ENCODE measurements around the gene ATG4A.
A peak's percentile ranks its signal among the peaks of the same experiment; 100 is the strongest.

Gene ATG4A

GRCh38 chrX:108091264-108091877, at the start of gene ATG4A, which contains the start of gene PSMD10:
TSS of gene ATG4A (plus strand) at chrX:108091778. CDS start at chrX:108091827, 49 bp downstream.
TSS of gene PSMD10 (minus strand) at chrX:108091542. CDS start at chrX:108091520, 22 bp downstream.
- peak; percentile 99 for DNase-seq
- in situ Hi-C loops (cut with MboI; ENCODE audit: low pct_unique_long_range_greater_than_20kb, low sequenced_read_pairs): no loop called here

- no peak for DNase-seq
- in situ Hi-C loops (cut with MboI; ENCODE audit: low pct_unique_long_range_greater_than_20kb, low sequenced_read_pairs): no loop called here
Measured at GRCh38 chrX:108044554-108045256, 46.9 kb upstream of the ATG4A start, which contains the start of gene VSIG1. TSS of gene VSIG1 (plus strand) at chrX:108045065. CDS start at chrX:108045131, 66 bp downstream.

GRCh38 chrX:108049649-108050048, 41.9 kb upstream of the ATG4A start:
- no peak for DNase-seq
- in situ Hi-C loops (cut with MboI; ENCODE audit: low pct_unique_long_range_greater_than_20kb, low sequenced_read_pairs): no loop called here

GRCh38 chrX:108053218-108053617, 38.4 kb upstream of the ATG4A start:
- in situ Hi-C loops (cut with MboI; ENCODE audit: low pct_unique_long_range_greater_than_20kb, low sequenced_read_pairs): no loop called here
- no peak for DNase-seq

GRCh38 chrX:108055546-108055945, 36.0 kb upstream of the ATG4A start:
- in situ Hi-C loops (cut with MboI; ENCODE audit: low pct_unique_long_range_greater_than_20kb, low sequenced_read_pairs): no loop called here
- DNase-seq: no peak

GRCh38 chrX:108059801-108060200, 31.8 kb upstream of the ATG4A start:
- in situ Hi-C loops (cut with MboI; ENCODE audit: low pct_unique_long_range_greater_than_20kb, low sequenced_read_pairs): no loop called here
- no peak for DNase-seq

GRCh38 chrX:108064001-108064400, 27.6 kb upstream of the ATG4A start:
- in situ Hi-C loops (cut with MboI; ENCODE audit: low pct_unique_long_range_greater_than_20kb, low sequenced_read_pairs): no loop called here
- DNase-seq: no peak

GRCh38 chrX:108064613-108065012, 27.0 kb upstream of the ATG4A start:
- in situ Hi-C loops (cut with MboI; ENCODE audit: low pct_unique_long_range_greater_than_20kb, low sequenced_read_pairs): no loop called here
- DNase-seq: no peak

GRCh38 chrX:108068121-108068520, 23.5 kb upstream of the ATG4A start:
- in situ Hi-C loops (cut with MboI; ENCODE audit: low pct_unique_long_range_greater_than_20kb, low sequenced_read_pairs): no loop called here
- no peak for DNase-seq

GRCh38 chrX:108070891-108071290, 20.7 kb upstream of the ATG4A start:
- DNase-seq: no peak
- in situ Hi-C loops (cut with MboI; ENCODE audit: low pct_unique_long_range_greater_than_20kb, low sequenced_read_pairs): no loop called here

- in situ Hi-C loops (cut with MboI; ENCODE audit: low pct_unique_long_range_greater_than_20kb, low sequenced_read_pairs): no loop called here
- DNase-seq: no peak
Measured at GRCh38 chrX:108071578-108071977, 20.0 kb upstream of the ATG4A start.

GRCh38 chrX:108072746-108073145, 18.8 kb upstream of the ATG4A start:
- DNase-seq: no peak
- in situ Hi-C loops (cut with MboI; ENCODE audit: low pct_unique_long_range_greater_than_20kb, low sequenced_read_pairs): no loop called here

- in situ Hi-C loops (cut with MboI; ENCODE audit: low pct_unique_long_range_greater_than_20kb, low sequenced_read_pairs): no loop called here
- no peak for DNase-seq
Measured at GRCh38 chrX:108081110-108081509, 10.5 kb upstream of the ATG4A start.

- in situ Hi-C loops (cut with MboI; ENCODE audit: low pct_unique_long_range_greater_than_20kb, low sequenced_read_pairs): no loop called here
- no peak for DNase-seq
Measured at GRCh38 chrX:108087792-108088191, 3.8 kb upstream of the ATG4A start.

- DNase-seq: no peak
- in situ Hi-C loops (cut with MboI; ENCODE audit: low pct_unique_long_range_greater_than_20kb, low sequenced_read_pairs): no loop called here
Measured at GRCh38 chrX:108088511-108088910, 3.1 kb upstream of the ATG4A start.

- in situ Hi-C loops (cut with MboI; ENCODE audit: low pct_unique_long_range_greater_than_20kb, low sequenced_read_pairs): no loop called here
- DNase-seq: no peak
Measured at GRCh38 chrX:108090491-108091263, 901 bp upstream of the ATG4A start.

GRCh38 chrX:108091878-108092291, 307 bp downstream of the ATG4A start:
- in situ Hi-C loops (cut with MboI; ENCODE audit: low pct_unique_long_range_greater_than_20kb, low sequenced_read_pairs): no loop called here
- DNase-seq: no peak

GRCh38 chrX:108097380-108097779, 5.8 kb downstream of the ATG4A start:
- in situ Hi-C loops (cut with MboI; ENCODE audit: low pct_unique_long_range_greater_than_20kb, low sequenced_read_pairs): no loop called here
- no peak for DNase-seq

GRCh38 chrX:108105473-108105872, 13.9 kb downstream of the ATG4A start:
- in situ Hi-C loops (cut with MboI; ENCODE audit: low pct_unique_long_range_greater_than_20kb, low sequenced_read_pairs): no loop called here
- DNase-seq: no peak

GRCh38 chrX:108114541-108114940, 23.0 kb downstream of the ATG4A start:
- DNase-seq: no peak
- in situ Hi-C loops (cut with MboI; ENCODE audit: low pct_unique_long_range_greater_than_20kb, low sequenced_read_pairs): no loop called here

Data from KBM-7 (cell line).